M059J (cell line): ENCODE results near the gene ADGRV1. TPM values are rescaled to one million over a fixed set of nuclear protein-coding genes. Genes with fewer than 3 reads are reported as not detected.

Experiments
- DNase-seq: peaks from one replicate; pipeline ENCODE4 v3.0.0-alpha.2; 2012; ENCODE audit warnings: low read depth
- total RNA-seq: library from RNA; depleted of rRNA; stranded (reverse); fragments of >200 nt; shearing (Covaris generic); gene quantifications from 2 replicates; pipeline ENCODE4 v1.2.3, GENCODE V29; 2014; rRNA removed

The ADGRV1 gene
- total RNA-seq, 1 experiment from 2014 or later: 0.47 TPM

GRCh38 chr5:91194824-91195381 is 636.3 kb downstream of the ADGRV1 start:
- no peak for DNase-seq

- DNase-seq: no peak
Observed at GRCh38 chr5:91200692-91201091, 642.1 kb downstream of the ADGRV1 start.

- DNase-seq: no peak
Observed at GRCh38 chr5:91206103-91206502, 647.5 kb downstream of the ADGRV1 start.

GRCh38 chr5:91206734-91207133 is 648.1 kb downstream of the ADGRV1 start:
- peak; percentile 78 for DNase-seq

- DNase-seq: peak; percentile 34
Observed at GRCh38 chr5:91207248-91207647, 648.7 kb downstream of the ADGRV1 start.

GRCh38 chr5:91211997-91212713 is 653.6 kb downstream of the ADGRV1 start:
- DNase-seq: peak; percentile 33

- DNase-seq: peak; percentile 88
Observed at GRCh38 chr5:91212714-91213092, 654.1 kb downstream of the ADGRV1 start.

Other genes starting within 250 kb of the ADGRV1 start
- 17.7 and 33.2 TPM in 2 replicates for gene CETN3, start 149.0 kb upstream of the ADGRV1 start, total RNA-seq
- 2.5 and 2.6 TPM in 2 replicates for gene MBLAC2, start 84.0 kb upstream of the ADGRV1 start, total RNA-seq
- 7.6 and 11.5 TPM in 2 replicates for gene POLR3G, start 83.9 kb upstream of the ADGRV1 start, total RNA-seq
- 13.2 and 18.1 TPM in 2 replicates for gene LYSMD3, start 29.2 kb upstream of the ADGRV1 start, total RNA-seq